Effector memory CD4-positive, alpha-beta T cell (primary cell): ENCODE data around the gene METTL22.
"Not testable (repeated sequence)": the region's sequence is repeated elsewhere in the genome, so short reads cannot be mapped to it uniquely, and the experiment has no call there.

Experiments used
- DNase-seq, 3 donors: peaks; one replicate each; pipeline ENCODE4 v3.0.0-alpha.2; 2020
- H3K27ac ChIP-seq: 2 replicates; pipeline ENCODE4 v1.7.0; 2013; ENCODE audit warnings: mild to moderate bottlenecking, low read length, moderate library complexity; ENCODE audit not compliant: insufficient read depth, poor library complexity, severe bottlenecking
- H3K27me3 ChIP-seq: replicated peaks from 2 replicates; pipeline ENCODE4 v1.7.0; 2013; ENCODE audit warnings: mild to moderate bottlenecking, low read length; ENCODE audit not compliant: insufficient read depth, control insufficient read depth, poor library complexity, severe bottlenecking
- H3K36me3 ChIP-seq: 2 replicates; pipeline ENCODE4 v1.7.0; 2013; ENCODE audit warnings: mild to moderate bottlenecking, low read length, moderate library complexity; ENCODE audit not compliant: control insufficient read depth, insufficient read depth
- H3K4me1 ChIP-seq: 2 replicates; pipeline ENCODE4 v1.7.0; 2013; ENCODE audit warnings: low read length, mild to moderate bottlenecking; ENCODE audit not compliant: control insufficient read depth, insufficient read depth, poor library complexity, severe bottlenecking
- H3K4me3 ChIP-seq: 2 replicates; pipeline ENCODE4 v1.7.0; 2013; ENCODE audit warnings: low read length, low read depth, mild to moderate bottlenecking; ENCODE audit not compliant: insufficient read depth, poor library complexity, severe bottlenecking
- H3K9me3 ChIP-seq: 2 replicates; pipeline ENCODE4 v1.7.0; 2013; ENCODE audit warnings: mild to moderate bottlenecking, low read length, moderate library complexity; ENCODE audit not compliant: control insufficient read depth

METTL22 gene

DNA sequence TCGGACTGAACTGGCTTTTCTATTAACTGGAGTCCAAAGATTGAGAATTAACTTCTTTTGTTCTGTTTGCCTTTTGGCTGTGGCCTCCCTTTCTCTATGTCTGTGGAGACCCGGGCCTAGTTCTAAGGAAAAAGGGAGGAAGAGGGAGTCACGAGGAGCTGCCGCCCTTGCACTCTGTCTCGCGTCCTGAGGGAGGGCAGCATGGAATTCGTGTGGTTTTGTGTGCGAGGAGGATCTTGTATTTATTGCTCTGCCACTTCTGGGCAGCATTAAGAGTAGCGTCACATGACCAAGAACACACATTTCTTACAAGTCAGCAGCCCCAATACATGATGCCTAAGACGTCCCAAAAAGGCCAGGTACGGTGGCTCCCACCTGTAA, 23.6 kb downstream of the METTL22 start:
- Histone ChIP-seq H3K36me3 (peaks cover 38% of the 10 kb centered on the region), H3K4me3 (no peak overlapping the region), H3K4me1 (peaks cover 4% of the 10 kb centered on the region), H3K9me3 (no peaks in the 10 kb centered on the region), H3K27ac (no peak overlapping the region), H3K27me3 (no peaks in the 10 kb centered on the region)
- no peak for DNase-seq

GRCh38 chr16:8645831-8646230, 24.3 kb downstream of the METTL22 start:
- DNase-seq: no peak
- no peaks in the 10 kb centered on the region for H3K27me3 ChIP-seq
- H3K9me3 ChIP-seq: no peaks in the 10 kb centered on the region
- peaks cover 37% of the 10 kb centered on the region for H3K36me3 ChIP-seq
- H3K4me1 ChIP-seq: peaks cover 4% of the 10 kb centered on the region
- no peak overlapping the region for H3K27ac ChIP-seq
- H3K4me3 ChIP-seq: no peak overlapping the region

GRCh38 chr16:8646326-8647053, 25.0 kb downstream of the METTL22 start:
- H3K9me3 ChIP-seq: no peaks in the 10 kb centered on the region
- no peaks in the 10 kb centered on the region for H3K27me3 ChIP-seq
- H3K36me3 ChIP-seq: peaks cover 32% of the 10 kb centered on the region
- no peak overlapping the region for H3K27ac ChIP-seq
- no peak overlapping the region for H3K4me3 ChIP-seq
- DNase-seq: no peak
- peaks cover 4% of the 10 kb centered on the region for H3K4me1 ChIP-seq

GRCh38 chr16:8647721-8648318, 26.3 kb downstream of the METTL22 start:
- no peak for DNase-seq
- Histone ChIP-seq H3K36me3 (peaks cover 23% of the 10 kb centered on the region), H3K9me3 (no peaks in the 10 kb centered on the region), H3K4me1 (peaks cover 4% of the 10 kb centered on the region), H3K27ac (no peak overlapping the region), H3K4me3 (no peak overlapping the region), H3K27me3 (no peaks in the 10 kb centered on the region)

- DNase-seq: no peak
- Histone ChIP-seq H3K27me3 (no peaks in the 10 kb centered on the region), H3K4me1 (peaks cover 4% of the 10 kb centered on the region), H3K9me3 (no peaks in the 10 kb centered on the region), H3K4me3 (no peak overlapping the region), H3K27ac (no peak overlapping the region), H3K36me3 (peaks cover 18% of the 10 kb centered on the region)
Measured at GRCh38 chr16:8648877-8649276, 27.4 kb downstream of the METTL22 start.

DNA sequence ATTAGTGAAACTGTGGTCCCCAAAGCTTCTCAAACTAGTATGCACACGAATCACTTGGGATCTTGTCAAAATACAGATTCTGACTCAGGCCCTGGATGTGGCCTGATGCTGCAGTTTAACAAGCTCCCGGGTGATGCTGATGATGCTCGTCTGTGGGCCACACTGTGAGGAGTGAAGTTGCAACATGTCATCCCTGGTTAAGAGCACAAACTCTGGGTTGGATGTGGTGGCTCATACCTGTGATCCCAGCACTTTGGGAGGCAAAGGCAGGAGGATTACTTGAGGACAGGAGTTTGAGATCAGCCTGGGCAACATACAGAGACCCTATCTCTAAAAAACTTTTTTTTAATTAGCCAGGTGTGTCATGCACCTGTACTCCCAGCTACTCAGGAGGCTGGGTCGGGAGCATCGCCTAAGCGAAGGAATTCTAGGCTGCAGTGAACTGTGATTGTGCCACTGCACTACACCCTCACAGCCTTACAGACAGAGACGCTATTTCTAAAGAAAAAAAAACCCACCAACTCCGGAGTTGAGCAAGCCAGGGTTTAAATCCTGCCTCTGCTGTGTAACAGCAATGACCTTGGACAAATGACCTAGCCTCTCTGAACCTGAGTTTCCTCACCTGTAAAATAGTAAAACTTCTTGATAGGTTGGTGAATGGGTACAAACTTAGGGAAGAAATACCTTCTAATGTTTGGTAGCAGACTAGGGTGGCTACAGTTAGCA, 28.5 kb downstream of the METTL22 start:
- no peak for DNase-seq
- Histone ChIP-seq H3K36me3 (peaks cover 18% of the 10 kb centered on the region), H3K4me1 (no peaks in the 10 kb centered on the region), H3K9me3 (no peaks in the 10 kb centered on the region), H3K4me3 (no peak overlapping the region), H3K27ac (no peak overlapping the region), H3K27me3 (no peaks in the 10 kb centered on the region)

DNA sequence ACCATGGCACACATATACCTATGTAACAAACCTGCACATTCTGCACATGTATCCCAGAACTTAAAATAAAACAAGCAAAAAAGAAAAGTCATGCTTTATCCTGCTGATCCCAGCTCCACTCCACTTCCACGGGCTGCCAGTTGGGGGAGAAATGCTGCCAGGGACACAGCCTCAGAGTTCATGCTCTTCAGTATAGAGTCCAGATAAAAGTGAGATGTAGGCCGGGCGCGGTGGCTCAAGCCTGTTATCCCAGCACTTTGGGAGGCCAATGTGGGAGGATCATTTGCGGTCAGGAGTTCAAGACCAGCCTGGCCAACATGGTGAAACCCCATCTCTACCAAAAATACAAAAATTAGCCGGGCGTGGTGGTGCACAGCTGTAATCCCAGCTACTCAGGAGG, 30.5 kb downstream of the METTL22 start:
- not testable (repeated sequence) for DNase-seq, H3K4me1 ChIP-seq, H3K4me3 ChIP-seq, H3K27ac ChIP-seq, H3K36me3 ChIP-seq, H3K9me3 ChIP-seq, H3K27me3 ChIP-seq

DNA sequence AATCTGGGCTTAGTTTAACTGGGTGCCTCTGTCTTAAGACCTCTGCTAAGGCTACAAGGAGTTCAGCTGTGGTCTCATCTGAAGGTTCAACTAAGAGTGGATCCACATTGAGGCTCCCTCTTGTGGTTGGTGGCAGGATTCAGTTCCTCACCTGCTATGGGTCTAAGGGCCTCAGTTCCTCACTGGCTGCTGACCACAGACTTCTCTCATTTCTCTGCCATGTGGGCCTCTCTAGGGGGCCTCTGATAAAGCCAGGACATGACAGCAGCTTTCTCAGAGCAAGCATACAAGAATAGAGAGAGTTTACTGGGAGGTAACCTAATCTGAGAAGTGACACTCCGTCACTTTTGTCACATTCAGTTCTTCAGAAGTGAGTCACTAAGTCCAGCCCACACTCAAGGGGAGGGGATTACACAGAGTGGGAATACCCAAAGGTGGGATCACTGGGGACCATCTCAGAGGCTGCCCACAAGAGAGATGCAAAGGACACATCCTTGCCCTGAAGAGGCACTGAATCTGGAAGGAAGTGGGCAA, 33.8 kb downstream of the METTL22 start:
- Histone ChIP-seq H3K27me3 (no peaks in the 10 kb centered on the region), H3K4me3 (no peak overlapping the region), H3K4me1 (no peaks in the 10 kb centered on the region), H3K27ac (no peak overlapping the region), H3K9me3 (no peaks in the 10 kb centered on the region), H3K36me3 (no peaks in the 10 kb centered on the region)
- no peak for DNase-seq

- Histone ChIP-seq H3K4me3 (no peak overlapping the region), H3K9me3 (no peaks in the 10 kb centered on the region)
- DNase-seq: no peak
Measured at GRCh38 chr16:8656376-8656775, 34.9 kb downstream of the METTL22 start.

DNA sequence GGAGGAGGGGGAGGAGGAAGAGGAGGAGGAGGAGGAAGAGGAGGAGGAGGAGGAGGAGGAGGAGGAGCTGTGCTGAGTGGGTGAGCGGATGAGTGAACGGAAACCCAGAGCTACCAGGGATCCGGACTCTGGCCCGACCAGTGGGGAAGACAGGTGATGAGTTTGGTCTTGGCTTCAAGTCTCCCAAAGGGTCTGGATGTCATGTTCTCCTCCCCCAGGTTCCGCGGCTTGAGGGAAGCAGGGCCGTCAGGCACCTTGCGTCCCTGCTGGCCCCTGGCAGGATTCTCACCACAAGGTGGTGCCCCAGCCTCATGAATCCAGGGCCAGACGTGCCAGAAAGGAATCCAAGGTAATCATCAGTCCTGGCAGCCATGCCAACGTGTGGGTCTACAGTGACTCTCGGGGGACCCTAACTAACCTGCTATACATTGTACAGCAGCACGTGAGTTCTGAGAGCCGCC, 39.4 kb downstream of the METTL22 start:
- Histone ChIP-seq H3K36me3 (peaks cover 13% of the 10 kb centered on the region), H3K4me1 (no peaks in the 10 kb centered on the region), H3K27me3 (no peaks in the 10 kb centered on the region), H3K4me3 (no peak overlapping the region), H3K27ac (no peak overlapping the region), H3K9me3 (no peaks in the 10 kb centered on the region)
- DNase-seq: peak in 2 of 3 donors; percentile 14 to 15

More at GRCh38 chr16:8656376-8656775, 34.9 kb downstream of the METTL22 start:
- H3K27ac ChIP-seq: no peak overlapping the region
- H3K27me3 ChIP-seq: no peaks in the 10 kb centered on the region
- no peaks in the 10 kb centered on the region for H3K4me1 ChIP-seq
- no peaks in the 10 kb centered on the region for H3K36me3 ChIP-seq
